ENCODE measurements around the gene CENPF. TPM values are rescaled to one million over a fixed set of nuclear protein-coding genes. Genes with fewer than 3 reads are reported as not detected.
"Not testable (repeated sequence)": the region's sequence is repeated elsewhere in the genome, so short reads cannot be mapped to it uniquely, and the experiment has no call there.

CENPF gene
- total RNA-seq, 4 donors from 2014 or later: 0.25 to 1.9 (median 0.92) TPM

DNA sequence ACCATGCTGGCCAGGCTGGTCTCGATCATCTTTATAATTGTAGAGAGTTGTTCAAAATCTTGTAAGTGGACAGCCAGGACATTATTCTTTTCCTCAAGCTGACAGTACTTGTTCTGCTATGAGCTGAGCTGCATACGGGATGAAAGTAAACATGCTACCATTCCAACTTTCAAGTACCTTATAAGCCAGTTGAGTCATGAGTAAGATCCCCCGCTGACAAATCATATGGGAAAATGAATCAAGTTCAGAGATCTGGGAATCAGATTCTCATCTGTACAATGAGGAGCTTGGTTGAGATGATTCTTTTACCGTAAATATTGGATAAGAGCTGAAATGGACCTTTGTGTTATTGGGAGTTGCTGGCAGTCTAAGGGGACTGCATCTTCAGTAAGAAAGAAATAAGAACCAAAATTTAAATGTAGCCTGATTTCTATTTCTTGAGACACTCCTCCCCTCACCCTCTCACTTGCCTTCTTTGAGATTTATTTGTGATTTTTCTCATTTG is 62.7 kb downstream of the CENPF start:
- TF ChIP-seq, protein P1, sequence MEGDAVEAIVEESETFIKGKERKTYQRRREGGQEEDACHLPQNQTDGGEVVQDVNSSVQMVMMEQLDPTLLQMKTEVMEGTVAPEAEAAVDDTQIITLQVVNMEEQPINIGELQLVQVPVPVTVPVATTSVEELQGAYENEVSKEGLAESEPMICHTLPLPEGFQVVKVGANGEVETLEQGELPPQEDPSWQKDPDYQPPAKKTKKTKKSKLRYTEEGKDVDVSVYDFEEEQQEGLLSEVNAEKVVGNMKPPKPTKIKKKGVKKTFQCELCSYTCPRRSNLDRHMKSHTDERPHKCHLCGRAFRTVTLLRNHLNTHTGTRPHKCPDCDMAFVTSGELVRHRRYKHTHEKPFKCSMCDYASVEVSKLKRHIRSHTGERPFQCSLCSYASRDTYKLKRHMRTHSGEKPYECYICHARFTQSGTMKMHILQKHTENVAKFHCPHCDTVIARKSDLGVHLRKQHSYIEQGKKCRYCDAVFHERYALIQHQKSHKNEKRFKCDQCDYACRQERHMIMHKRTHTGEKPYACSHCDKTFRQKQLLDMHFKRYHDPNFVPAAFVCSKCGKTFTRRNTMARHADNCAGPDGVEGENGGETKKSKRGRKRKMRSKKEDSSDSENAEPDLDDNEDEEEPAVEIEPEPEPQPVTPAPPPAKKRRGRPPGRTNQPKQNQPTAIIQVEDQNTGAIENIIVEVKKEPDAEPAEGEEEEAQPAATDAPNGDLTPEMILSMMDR (IDR thresholded peaks at IDR 0.05 in 4 of 5, conservative IDR thresholded peaks at IDR 0.05 in 1 of 5): no peak
- TF ChIP-seq POLR2A (IDR thresholded peaks at IDR 0.05): no peak
- ATAC-seq (no peak), DNase-seq (no peak)
- Histone ChIP-seq H3K4me3 (no peak overlapping the region), H3K27ac (no peak overlapping the region), H3K4me1 (no peaks in the 10 kb centered on the region), H3K36me3 (no peaks in the 10 kb centered on the region), H3K9me3 (no peaks in the 10 kb centered on the region), H3K27me3 (no peaks in the 10 kb centered on the region)
- intact Hi-C loops (cut with DNase I; ENCODE audit: low total_unique reads): no loop called here
- in situ Hi-C loops (cut with MboI; ENCODE audit: low sequenced_read_pairs in 4 of 4): loop anchor here in 2 of 4 donors (10.0 to 25.0 kb wide), 2 partner anchors 847 to 859 kb away; no protein-coding TSS in a partner anchor

DNA sequence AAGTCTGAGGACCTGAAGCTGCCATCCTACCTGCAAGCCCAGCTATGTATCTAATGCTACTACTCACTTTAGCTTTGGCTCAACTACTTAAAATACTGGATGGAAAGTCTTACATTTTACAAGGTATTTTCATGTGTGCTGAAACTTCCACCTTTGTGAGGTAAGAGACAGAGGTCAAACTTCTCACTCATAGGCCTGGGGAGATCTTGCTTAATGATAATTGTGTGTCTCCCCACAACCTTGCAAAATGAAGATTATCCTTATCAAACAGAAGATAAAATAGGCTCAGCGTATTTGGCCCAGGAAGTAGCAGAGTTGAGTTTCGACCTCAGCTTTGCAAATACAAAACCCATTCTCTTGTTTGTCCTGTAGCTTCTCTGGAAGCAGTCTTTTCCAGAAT is 63.7 kb downstream of the CENPF start:
- no peaks in the 10 kb centered on the region for H3K9me3 ChIP-seq
- H3K27me3 ChIP-seq: no peaks in the 10 kb centered on the region
- no peaks in the 10 kb centered on the region for H3K36me3 ChIP-seq
- TF ChIP-seq POLR2A (IDR thresholded peaks at IDR 0.05): no peak
- TF ChIP-seq, protein P1 (IDR thresholded peaks at IDR 0.05 in 4 of 5, conservative IDR thresholded peaks at IDR 0.05 in 1 of 5): no peak
- H3K4me3 ChIP-seq: no peak overlapping the region
- in situ Hi-C loops (cut with MboI; ENCODE audit: low sequenced_read_pairs in 4 of 4): loop anchor here in 2 of 4 donors (10.0 to 25.0 kb wide), 2 partner anchors 846 to 858 kb away; no protein-coding TSS in a partner anchor
- intact Hi-C loops (cut with DNase I; ENCODE audit: low total_unique reads): no loop called here
- no peak for DNase-seq
- H3K4me1 ChIP-seq: no peaks in the 10 kb centered on the region
- H3K27ac ChIP-seq: no peak overlapping the region
- no peak for ATAC-seq

DNA sequence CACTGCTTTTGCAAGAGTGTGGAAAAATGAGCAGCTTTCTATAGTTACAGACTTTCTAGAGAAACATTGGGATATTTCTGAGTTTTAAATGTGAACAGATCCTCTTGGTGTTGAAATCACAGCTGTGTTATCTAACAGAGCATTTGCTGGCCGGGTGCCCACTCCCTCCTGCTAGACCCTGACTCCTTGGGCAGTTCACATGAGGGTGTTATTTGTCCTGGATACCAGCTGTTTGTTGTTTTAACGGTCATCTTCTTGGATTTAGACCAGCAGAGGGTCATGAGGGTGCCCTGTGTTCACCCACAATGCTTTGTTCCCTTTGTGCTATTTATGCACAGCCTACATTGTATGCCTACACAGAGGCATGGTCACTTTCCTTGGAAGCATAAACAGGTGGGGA is 67.1 kb downstream of the CENPF start:
- in situ Hi-C loops (cut with MboI; ENCODE audit: low sequenced_read_pairs in 4 of 4) (loop anchor here in 1 of 4 donors (25.0 kb wide), 1 partner anchor 842 kb away; no protein-coding TSS in a partner anchor), intact Hi-C loops (cut with DNase I; ENCODE audit: low total_unique reads) (no loop called here)
- no peaks in the 10 kb centered on the region for H3K36me3 ChIP-seq
- no peak for TF ChIP-seq POLR2A (IDR thresholded peaks at IDR 0.05)
- TF ChIP-seq, protein P1 (IDR thresholded peaks at IDR 0.05 in 4 of 5, conservative IDR thresholded peaks at IDR 0.05 in 1 of 5): no peak
- H3K27me3 ChIP-seq: no peaks in the 10 kb centered on the region
- DNase-seq: no peak
- no peak for ATAC-seq
- H3K27ac ChIP-seq: no peak overlapping the region
- no peak overlapping the region for H3K4me3 ChIP-seq
- no peaks in the 10 kb centered on the region for H3K9me3 ChIP-seq
- no peaks in the 10 kb centered on the region for H3K4me1 ChIP-seq

DNA sequence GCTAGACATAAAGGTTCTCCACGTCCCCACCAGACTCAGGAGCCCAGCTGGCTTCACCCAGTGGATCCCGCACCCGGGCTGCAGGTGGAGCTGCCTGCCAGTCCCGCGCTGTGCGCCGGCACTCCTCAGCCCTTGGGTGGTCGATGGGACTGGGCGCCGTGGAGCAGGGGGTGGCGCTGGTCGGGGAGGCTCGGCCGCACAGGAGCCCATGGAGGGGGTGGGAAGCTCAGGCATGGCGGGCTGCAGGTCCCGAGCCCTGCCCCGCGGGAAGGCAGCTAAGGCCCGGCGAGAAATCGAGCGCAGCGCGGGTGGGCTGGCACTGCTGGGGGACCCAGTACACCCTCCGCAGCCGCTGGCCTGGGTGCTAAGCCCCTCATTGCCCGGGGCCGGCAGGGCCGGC is 70.0 kb downstream of the CENPF start:
- H3K9me3 ChIP-seq; DNase-seq; H3K27ac ChIP-seq; H3K4me1 ChIP-seq; H3K27me3 ChIP-seq; intact Hi-C loops (cut with DNase I; ENCODE audit: low total_unique reads); H3K4me3 ChIP-seq; ATAC-seq; H3K36me3 ChIP-seq: not testable (repeated sequence)
- in situ Hi-C loops (cut with MboI; ENCODE audit: low sequenced_read_pairs in 4 of 4): loop anchor here in 1 of 4 donors (25.0 kb wide), 1 partner anchor 839 kb away; no protein-coding TSS in a partner anchor

DNA sequence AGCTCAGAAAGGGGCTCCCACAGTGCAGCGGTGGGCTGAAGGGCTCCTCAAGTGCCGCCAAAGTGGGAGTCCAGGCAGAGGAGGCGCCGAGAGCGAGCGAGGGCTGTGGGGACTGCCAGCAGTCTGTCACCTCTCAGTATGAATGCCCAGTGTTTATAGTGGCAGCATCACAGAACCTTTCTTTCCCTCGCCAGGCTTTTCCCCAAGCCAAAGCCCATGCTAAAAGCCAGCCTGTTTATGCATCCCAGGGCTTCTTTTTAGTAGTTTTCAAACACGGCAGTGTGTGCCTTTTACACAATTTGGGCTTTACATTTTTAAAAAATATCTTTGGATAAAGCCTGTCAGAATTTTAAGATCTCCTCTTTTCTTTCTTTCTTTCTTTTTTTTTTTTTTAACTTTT is 70.6 kb downstream of the CENPF start:
- Histone ChIP-seq H3K9me3 (no peaks in the 10 kb centered on the region), H3K4me1 (no peaks in the 10 kb centered on the region), H3K4me3 (no peak overlapping the region), H3K27ac (no peak overlapping the region), H3K36me3 (no peaks in the 10 kb centered on the region), H3K27me3 (no peaks in the 10 kb centered on the region)
- TF ChIP-seq, protein P1 (IDR thresholded peaks at IDR 0.05 in 4 of 5, conservative IDR thresholded peaks at IDR 0.05 in 1 of 5): no peak
- TF ChIP-seq POLR2A (IDR thresholded peaks at IDR 0.05): no peak
- ATAC-seq (no peak), DNase-seq (no peak)
- in situ Hi-C loops (cut with MboI; ENCODE audit: low sequenced_read_pairs in 4 of 4) (loop anchor here in 1 of 4 donors (25.0 kb wide), 1 partner anchor 839 kb away; no protein-coding TSS in a partner anchor), intact Hi-C loops (cut with DNase I; ENCODE audit: low total_unique reads) (no loop called here)

DNA sequence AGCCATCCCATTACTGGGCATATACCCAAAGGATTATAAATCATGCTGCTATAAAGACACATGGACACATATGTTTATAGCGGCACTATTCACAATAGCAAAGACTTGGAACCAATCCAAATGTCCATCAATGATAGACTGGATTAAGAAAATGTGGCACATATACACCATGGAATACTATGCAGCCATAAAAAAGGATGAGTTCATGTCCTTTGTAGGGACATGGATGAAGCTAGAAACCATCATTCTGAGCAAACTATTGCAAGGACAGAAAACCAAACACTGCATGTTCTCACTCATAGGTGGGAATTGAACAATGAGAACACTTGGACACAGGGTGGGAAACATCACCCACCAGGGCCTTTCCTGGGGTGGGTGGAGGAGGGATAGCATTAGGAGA is 72.5 kb downstream of the CENPF start:
- H3K27ac ChIP-seq; intact Hi-C loops (cut with DNase I; ENCODE audit: low total_unique reads); H3K27me3 ChIP-seq; ATAC-seq; DNase-seq; H3K4me1 ChIP-seq; H3K4me3 ChIP-seq; in situ Hi-C loops (cut with MboI; ENCODE audit: low sequenced_read_pairs in 4 of 4); H3K9me3 ChIP-seq; H3K36me3 ChIP-seq: not testable (repeated sequence)
